Ectodermal cell (in vitro differentiated cells): ENCODE data around the gene CCNF.
"Not testable (repeated sequence)": the region's sequence is repeated elsewhere in the genome, so short reads cannot be mapped to it uniquely, and the experiment has no call there.

Experiments used
- H3K27ac ChIP-seq: 2 replicates; pipeline ENCODE4 v1.7.0; 2013; ENCODE audit warnings: mild to moderate bottlenecking, low read depth, low read length; ENCODE audit not compliant: insufficient read depth, poor library complexity, severe bottlenecking
- H3K27me3 ChIP-seq: 2 replicates; pipeline ENCODE4 v1.7.0; 2013; ENCODE audit warnings: mild to moderate bottlenecking, low read length; ENCODE audit not compliant: insufficient read depth, control insufficient read depth, poor library complexity, severe bottlenecking
- H3K36me3 ChIP-seq: one replicate; pipeline ENCODE4 v1.7.0; 2013; ENCODE audit warnings: low read length; ENCODE audit not compliant: control insufficient read depth, insufficient read depth
- H3K4me1 ChIP-seq: one replicate; pipeline ENCODE4 v1.7.0; 2013; ENCODE audit warnings: low read length; ENCODE audit not compliant: control insufficient read depth, insufficient read depth
- H3K4me3 ChIP-seq: 2 replicates; pipeline ENCODE4 v1.7.0; 2013; ENCODE audit warnings: low read depth, low read length, control low read depth; ENCODE audit not compliant: insufficient read depth
- H3K9me3 ChIP-seq: 2 replicates; pipeline ENCODE4 v1.7.0; 2013; ENCODE audit warnings: mild to moderate bottlenecking, low read length, moderate library complexity; ENCODE audit not compliant: control insufficient read depth
- WGBS, 2 experiments: methylation state at CpG; one replicate each; pipeline ENCODE4 v1.1.7; 2013; ENCODE audit warnings: missing lambda C conversion rate in 2 of 2; 5-methylcytosine and 5-hydroxymethylcytosine counted together

Gene CCNF

DNA sequence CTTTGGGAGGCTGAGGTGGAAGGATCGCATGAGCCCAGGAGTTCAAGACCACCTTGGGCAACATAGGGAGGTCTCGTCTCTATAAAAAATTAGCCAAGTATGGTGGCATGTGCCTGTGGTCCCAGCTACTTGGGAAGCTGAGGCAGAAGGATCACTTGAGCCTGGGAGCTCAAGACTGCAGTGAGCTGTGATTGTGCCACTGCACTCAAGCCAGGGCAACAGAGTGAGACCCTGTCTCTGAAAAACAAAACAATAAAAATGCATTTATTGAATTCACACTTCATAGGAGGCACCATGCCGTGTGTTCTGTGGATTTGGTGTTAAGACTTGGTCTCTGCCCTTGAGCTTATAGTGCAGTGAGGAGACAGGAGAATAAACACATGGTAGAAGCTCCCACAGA lies 48.1 kb downstream of the CCNF start:
- Histone ChIP-seq H3K36me3 (no peaks in the 10 kb centered on the region), H3K4me1 (peaks cover 12% of the 10 kb centered on the region), H3K4me3 (no peak overlapping the region), H3K9me3 (no peaks in the 10 kb centered on the region), H3K27me3 (peaks cover 40% of the 10 kb centered on the region), H3K27ac (no peak overlapping the region)
- 90 to 93% methylated on average over 3 of the region's 3 CpGs for WGBS, 2 experiments

DNA sequence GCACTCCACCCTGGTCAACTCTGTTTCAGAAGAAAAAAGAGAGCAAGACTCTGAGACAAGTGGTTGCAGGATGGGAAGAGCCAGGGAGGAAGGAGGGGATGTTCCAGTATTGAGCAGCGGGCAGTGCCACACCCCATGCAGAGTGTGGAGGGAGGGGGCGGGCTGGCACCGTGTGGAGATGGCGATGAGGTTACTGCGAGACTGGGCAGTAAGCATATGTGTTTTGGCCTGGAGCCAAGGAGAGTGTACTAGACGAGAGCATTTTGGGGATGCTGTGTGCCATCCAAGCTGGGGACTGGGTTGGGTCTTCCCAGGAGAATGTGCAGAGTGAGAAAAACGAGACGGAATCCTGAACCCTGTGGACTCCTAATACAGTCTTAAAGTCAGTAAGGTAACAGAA lies 49.0 kb downstream of the CCNF start:
- H3K27ac ChIP-seq: no peak overlapping the region
- peaks cover 10% of the 10 kb centered on the region for H3K4me1 ChIP-seq
- 92 to 93% methylated on average over 8 of the region's 8 CpGs for WGBS, 2 experiments
- no peak overlapping the region for H3K4me3 ChIP-seq
- H3K27me3 ChIP-seq: peaks cover 31% of the 10 kb centered on the region
- H3K36me3 ChIP-seq: no peaks in the 10 kb centered on the region
- no peaks in the 10 kb centered on the region for H3K9me3 ChIP-seq

DNA sequence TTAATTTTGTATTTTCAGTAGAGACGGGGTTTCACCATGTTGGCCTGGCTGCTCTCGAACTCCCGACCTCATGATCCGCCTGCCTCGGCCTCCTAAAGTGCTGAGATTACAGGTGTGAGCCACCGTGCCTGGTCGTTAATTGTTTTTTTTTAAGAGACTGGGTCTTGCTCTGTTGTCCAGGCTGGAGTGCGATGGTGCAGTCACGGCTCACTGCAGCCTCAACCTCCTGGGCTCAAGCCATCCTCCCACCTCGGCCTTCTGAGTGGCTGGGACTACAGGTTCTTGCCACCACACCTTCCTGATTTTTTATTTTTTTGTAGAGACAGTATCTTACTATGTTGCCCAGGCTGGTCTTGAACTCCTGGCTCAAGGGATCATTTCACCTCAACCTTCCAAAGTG lies 50.7 kb downstream of the CCNF start:
- H3K4me1 ChIP-seq, H3K27ac ChIP-seq, H3K4me3 ChIP-seq, H3K36me3 ChIP-seq, H3K9me3 ChIP-seq: not testable (repeated sequence)
- WGBS, 2 experiments: 89 to 95% methylated on average over 10 of the region's 10 CpGs
- peaks cover 17% of the 10 kb centered on the region for H3K27me3 ChIP-seq

DNA sequence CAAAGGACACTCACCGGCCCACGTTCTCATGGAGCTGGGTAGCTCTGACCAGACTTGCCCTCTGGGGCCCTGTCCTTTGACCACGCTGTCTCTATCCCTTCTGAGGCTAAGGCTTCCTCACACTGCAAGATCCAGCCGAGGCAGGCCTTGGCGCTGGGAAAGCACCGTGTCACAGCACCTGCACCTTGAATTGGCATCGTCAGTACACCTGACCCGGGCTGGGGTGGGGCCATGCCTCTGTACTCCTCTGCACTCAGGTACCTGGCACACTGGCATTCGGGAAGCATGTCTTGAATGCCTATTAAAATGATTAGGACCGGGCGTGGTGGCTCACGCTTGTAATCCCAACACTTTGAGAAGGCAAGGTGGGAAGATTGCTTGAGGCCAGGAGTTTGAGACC lies 51.7 kb downstream of the CCNF start:
- Histone ChIP-seq H3K4me3 (no peak overlapping the region), H3K27me3 (peaks cover 9% of the 10 kb centered on the region), H3K9me3 (no peaks in the 10 kb centered on the region), H3K36me3 (no peaks in the 10 kb centered on the region), H3K27ac (no peak overlapping the region), H3K4me1 (peaks cover 3% of the 10 kb centered on the region)
- WGBS, 2 experiments: 93 to 94% methylated on average over 12 of the region's 12 CpGs

DNA sequence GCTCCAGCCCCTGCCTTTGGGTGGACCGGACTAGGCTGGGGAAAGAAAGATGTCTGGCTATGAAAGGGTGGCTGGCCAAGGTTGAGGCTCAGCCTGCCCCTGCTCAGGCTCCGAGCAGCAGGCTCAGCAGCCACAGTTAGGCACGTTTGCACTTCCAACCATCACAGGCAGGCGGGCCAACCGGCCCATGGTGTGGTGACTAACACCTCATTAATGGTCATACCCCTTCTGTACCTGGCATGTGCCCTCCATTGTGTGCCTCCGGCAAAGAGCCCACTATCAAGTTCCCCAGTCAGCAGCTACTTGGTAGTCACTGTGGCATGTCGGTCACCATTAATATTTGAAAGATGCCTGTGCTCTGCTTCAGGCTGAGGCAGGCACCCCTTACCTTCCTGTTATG lies 52.4 kb downstream of the CCNF start:
- 82 to 83% methylated on average over 7 of the region's 7 CpGs for WGBS, 2 experiments
- Histone ChIP-seq H3K4me1 (no peaks in the 10 kb centered on the region), H3K4me3 (no peak overlapping the region), H3K27ac (no peak overlapping the region), H3K27me3 (peaks cover 2% of the 10 kb centered on the region), H3K9me3 (no peaks in the 10 kb centered on the region), H3K36me3 (no peaks in the 10 kb centered on the region)

DNA sequence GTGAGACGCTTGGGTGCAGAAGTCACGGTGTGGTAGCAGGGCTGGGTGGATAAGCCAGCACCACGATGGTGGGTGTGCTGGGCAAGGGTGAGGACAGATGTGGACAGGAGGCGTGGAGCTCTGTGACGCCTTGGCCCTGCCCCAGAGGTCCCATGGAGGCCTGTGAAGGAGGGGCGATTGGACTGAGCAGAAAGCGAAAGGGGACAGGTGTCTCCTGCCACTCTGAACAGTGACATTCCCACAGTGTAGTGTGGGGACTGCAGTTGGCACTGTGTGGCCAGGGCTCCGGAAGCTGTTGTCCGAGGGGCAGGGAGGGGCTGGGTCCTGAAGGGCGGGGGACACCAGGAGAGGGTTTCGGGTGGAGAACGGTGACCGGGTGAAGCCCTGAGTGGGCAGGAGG lies 53.0 kb downstream of the CCNF start:
- Histone ChIP-seq H3K36me3 (no peaks in the 10 kb centered on the region), H3K4me1 (peaks cover 4% of the 10 kb centered on the region), H3K27me3 (no peaks in the 10 kb centered on the region), H3K4me3 (no peak overlapping the region), H3K27ac (no peak overlapping the region), H3K9me3 (no peaks in the 10 kb centered on the region)
- WGBS, 2 experiments: 93% methylated on average over 13 of the region's 13 CpGs

DNA sequence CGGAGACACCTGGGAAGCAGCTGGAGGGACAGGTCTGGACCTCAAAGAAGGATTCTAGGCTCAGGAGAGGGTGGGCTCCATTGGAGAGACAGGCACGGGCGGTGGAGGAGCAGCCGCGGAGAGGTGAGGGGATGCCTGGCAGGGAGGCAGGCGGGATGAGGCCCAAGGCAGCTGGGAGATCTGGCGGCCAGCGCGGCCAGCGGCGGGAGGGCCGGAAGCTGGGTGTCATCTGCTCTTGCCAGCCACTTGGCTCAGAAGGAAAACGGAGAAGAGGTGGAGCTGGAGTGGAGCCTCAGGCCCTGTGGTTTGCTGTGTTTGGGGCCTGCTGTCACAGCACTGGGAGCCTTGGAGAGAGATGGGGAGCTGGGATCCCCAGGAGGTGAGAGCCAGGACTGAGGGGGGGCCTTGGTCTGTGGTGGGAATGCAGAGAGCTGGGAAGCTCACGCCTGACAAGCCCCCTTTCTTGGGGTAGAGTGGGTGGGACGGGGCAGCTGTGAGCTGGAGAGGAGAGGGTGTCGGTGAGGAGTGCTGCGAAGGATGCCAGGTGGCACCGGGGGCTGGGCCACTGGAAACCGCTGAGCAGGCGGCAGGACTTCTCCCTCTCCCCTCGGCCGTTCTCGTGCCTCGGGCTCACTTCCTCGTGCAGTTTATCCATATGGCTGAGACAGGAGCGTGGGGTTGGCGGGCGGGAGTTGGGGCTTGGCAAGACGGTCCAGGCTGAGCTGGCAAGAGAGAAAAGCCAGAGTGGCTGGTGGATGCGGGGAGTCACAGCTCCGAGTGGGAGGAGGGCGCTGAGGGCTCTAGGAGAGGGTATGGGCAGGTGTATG lies 53.7 kb downstream of the CCNF start:
- WGBS, 2 experiments: 90 to 91% methylated on average over 32 of the region's 32 CpGs
- H3K27me3 ChIP-seq: no peaks in the 10 kb centered on the region
- H3K36me3 ChIP-seq: no peaks in the 10 kb centered on the region
- H3K4me1 ChIP-seq: peaks cover 4% of the 10 kb centered on the region
- H3K4me3 ChIP-seq: no peak overlapping the region
- H3K27ac ChIP-seq: no peak overlapping the region
- no peaks in the 10 kb centered on the region for H3K9me3 ChIP-seq

DNA sequence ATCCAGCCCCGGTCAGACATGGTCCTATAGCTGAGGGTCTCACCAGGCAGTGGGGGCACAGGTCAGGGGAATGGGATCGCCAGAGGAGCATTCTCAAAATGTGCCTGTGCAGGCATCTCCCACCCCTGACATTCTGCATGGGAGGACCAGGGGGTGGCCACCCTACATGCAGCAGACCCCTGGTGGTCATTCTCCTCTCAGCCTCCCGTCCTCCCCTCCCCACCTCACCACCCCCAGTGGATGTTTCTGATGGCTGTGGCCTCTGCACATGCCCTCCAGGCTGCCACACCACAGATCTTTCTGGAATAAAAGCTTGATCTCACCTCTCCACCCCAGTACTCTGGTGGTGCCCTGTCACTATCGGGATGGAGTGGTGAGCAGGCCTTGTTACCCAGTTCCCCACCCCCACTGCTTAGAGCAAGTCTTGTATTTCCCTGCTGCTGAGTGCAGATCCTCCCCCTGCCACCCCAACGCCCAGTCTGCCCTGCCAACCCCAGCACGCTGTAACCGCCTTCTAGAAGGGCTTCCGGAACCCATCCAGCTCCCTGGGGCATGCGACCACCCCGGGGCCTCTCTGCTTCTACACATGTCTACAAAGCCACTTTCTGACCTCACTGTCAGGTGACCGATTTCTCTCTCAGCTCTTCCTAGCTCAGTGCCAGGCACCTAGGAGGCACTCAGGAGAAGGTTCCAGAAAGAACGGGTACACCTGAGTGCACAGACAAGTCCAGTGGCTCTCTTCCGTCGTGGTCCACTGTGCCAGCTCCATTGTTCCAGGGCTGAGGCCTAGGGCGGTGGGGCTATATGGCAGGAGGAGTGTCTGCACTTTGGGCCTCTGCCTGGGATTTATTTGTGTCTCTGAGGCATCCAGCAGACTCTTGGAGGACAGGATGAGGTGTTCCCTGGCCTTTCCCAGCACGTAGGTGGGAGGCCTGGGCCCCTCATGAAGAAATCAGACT lies 55.0 kb downstream of the CCNF start:
- H3K4me1 ChIP-seq: peaks cover 4% of the 10 kb centered on the region
- H3K9me3 ChIP-seq: no peaks in the 10 kb centered on the region
- H3K27me3 ChIP-seq: no peaks in the 10 kb centered on the region
- H3K36me3 ChIP-seq: no peaks in the 10 kb centered on the region
- no peak overlapping the region for H3K27ac ChIP-seq
- no peak overlapping the region for H3K4me3 ChIP-seq
- WGBS, 2 experiments: 93% methylated on average over 16 of the region's 16 CpGs

DNA sequence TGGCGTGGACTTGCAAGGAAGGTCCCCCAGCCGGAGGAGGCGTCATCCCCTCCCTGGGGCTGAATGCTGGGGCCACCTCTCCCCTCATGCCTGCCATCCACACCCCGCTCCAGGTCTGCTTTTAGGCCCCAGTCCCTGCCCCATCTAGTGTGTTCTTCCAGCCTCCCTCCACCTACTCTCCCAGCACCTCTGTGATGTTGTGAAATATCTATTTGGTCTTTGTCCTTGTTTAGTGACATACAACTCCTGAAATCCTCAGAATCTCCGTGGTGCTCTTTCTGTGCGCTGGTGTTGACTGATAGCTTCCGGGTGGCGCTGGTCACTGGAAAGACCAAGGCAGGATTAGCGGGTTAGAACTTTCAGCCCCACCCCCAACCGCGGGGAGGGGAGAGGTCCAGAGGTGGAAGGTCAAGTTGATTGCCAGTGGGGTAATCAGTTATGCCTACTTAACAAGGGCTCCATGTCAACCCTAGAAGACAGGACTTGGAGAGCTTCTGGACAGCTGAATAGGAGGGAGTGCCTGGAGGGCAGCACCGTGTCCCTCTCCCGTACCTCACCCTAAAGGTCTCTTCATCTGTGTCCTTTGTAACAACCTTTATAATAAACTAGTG lies 55.8 kb downstream of the CCNF start:
- H3K4me1 ChIP-seq: peaks cover 4% of the 10 kb centered on the region
- H3K36me3 ChIP-seq: no peaks in the 10 kb centered on the region
- no peaks in the 10 kb centered on the region for H3K9me3 ChIP-seq
- H3K4me3 ChIP-seq: no peak overlapping the region
- WGBS, 2 experiments: 92 to 94% methylated on average over 11 to 13 of the region's 13 CpGs
- H3K27me3 ChIP-seq: no peaks in the 10 kb centered on the region
- H3K27ac ChIP-seq: no peak overlapping the region
